H1 (cell line): ENCODE measurements around the gene MBD3. TPM values are rescaled to one million over a fixed set of nuclear protein-coding genes. Genes with fewer than 3 reads are reported as not detected.

Experiments
- CTCF ChIA-PET: fragments of 300-600 bp; sonication (Branson Sonifier 250); formaldehyde crosslinking; loops from one replicate; lab custom pipeline; 2021; ENCODE audit not compliant: partially characterized antibody; lab: Charles Lee
- POLR2A ChIA-PET: fragments of 300-600 bp; sonication (Branson Sonifier 250); formaldehyde crosslinking; loops from one replicate; lab custom pipeline; 2021; ENCODE audit warnings: inconsistent platforms; ENCODE audit not compliant: partially characterized antibody; lab: Charles Lee
- DNase-seq, 2 experiments: peaks; one replicate each; pipeline versions ENCODE4 v3.0.0 to v3.0.0-alpha.2; 2010 to 2022; ENCODE audit warnings: low spot score in 2 of 2, low read depth in 1 of 2, mixed read lengths in 1 of 2
- FAIRE-seq: peaks from 2 replicates; lab custom pipeline; 2011; peaks lifted over from hg19 to GRCh38; lab: Jason Lieb, UNC
- H2AFZ ChIP-seq: 2 replicates; pipeline ENCODE4 v1.8.1; 2012; ENCODE audit warnings: low read length, inconsistent platforms
- H2AK5ac ChIP-seq: 2 replicates; pipeline ENCODE4 v1.6.1; 2013; ENCODE audit warnings: low read depth, low read length
- H2BK120ac ChIP-seq: replicated peaks from 2 replicates; pipeline ENCODE3; 2013; ENCODE audit warnings: low read depth, low read length, inconsistent platforms
- H2BK12ac ChIP-seq: 2 replicates; pipeline ENCODE4 v1.6.1; 2013; ENCODE audit warnings: low read depth, low read length
- H2BK15ac ChIP-seq: 2 replicates; pipeline ENCODE4 v1.6.1; 2013; ENCODE audit warnings: low read length
- H2BK20ac ChIP-seq: 2 replicates; pipeline ENCODE4 v1.6.1; 2013; ENCODE audit warnings: low read length
- H2BK5ac ChIP-seq: 2 replicates; pipeline ENCODE4 v1.6.1; 2013; ENCODE audit warnings: low read depth, low read length
- H3K14ac ChIP-seq: 2 replicates; pipeline ENCODE4 v1.6.1; 2013; ENCODE audit warnings: inconsistent platforms; ENCODE audit not compliant: insufficient read length
- H3K18ac ChIP-seq: 2 replicates; pipeline ENCODE4 v1.6.1; 2013; ENCODE audit warnings: low read length; ENCODE audit errors: extremely low read depth
- H3K23ac ChIP-seq: 2 replicates; pipeline ENCODE4 v1.6.1; 2013; ENCODE audit warnings: inconsistent platforms; ENCODE audit not compliant: insufficient read length
- H3K23me2 ChIP-seq: 2 replicates; pipeline ENCODE4 v1.6.1; 2013; ENCODE audit warnings: low read depth, low read length
- H3K27ac ChIP-seq: 2 replicates; pipeline ENCODE4 v1.6.1; 2011; ENCODE audit warnings: low read depth, low read length, inconsistent platforms
- H3K27me3 ChIP-seq, 4 experiments: replicated peaks in 1 of 4; 1 replicate in 1 of 4; 2 replicates in 3 of 4; pipeline versions ENCODE4 v1.6.1 to v1.8.1; 2011 to 2013; ENCODE audit warnings: low read length in 3 of 4, mild to moderate bottlenecking in 3 of 4, inconsistent platforms in 2 of 4, mixed read lengths in 2 of 4, moderate library complexity in 1 of 4; ENCODE audit not compliant: control insufficient read depth in 3 of 4, insufficient read depth in 3 of 4; ENCODE audit errors: extremely low read depth in 1 of 4
- H3K36me3 ChIP-seq, 4 experiments: 2 replicates each; pipeline versions ENCODE4 v1.6.1 to v1.8.1; 2011 to 2013; ENCODE audit warnings: mild to moderate bottlenecking in 4 of 4, low read length in 3 of 4, moderate library complexity in 2 of 4, control low read depth in 1 of 4, inconsistent platforms in 1 of 4; ENCODE audit not compliant: insufficient read depth in 4 of 4, control insufficient read depth in 2 of 4
- H3K4ac ChIP-seq: replicated peaks from 2 replicates; pipeline ENCODE3; 2013; ENCODE audit warnings: low read length, low read depth, mixed read lengths, inconsistent platforms; ENCODE audit not compliant: insufficient read length
- H3K4me1 ChIP-seq, 4 experiments: replicated peaks in 1 of 4; 1 replicate in 1 of 4; 2 replicates in 3 of 4; pipeline versions ENCODE4 v1.6.1 to v1.8.1; 2011 to 2013; ENCODE audit warnings: low read length in 3 of 4, inconsistent platforms in 2 of 4, mixed read lengths in 1 of 4; ENCODE audit not compliant: insufficient read depth in 4 of 4, control insufficient read depth in 3 of 4
- H3K4me2 ChIP-seq, 2 experiments: 2 replicates each; pipeline versions ENCODE4 v1.6.1 to v1.8.1; 2011 to 2013; ENCODE audit warnings: low read depth in 2 of 2, low read length in 2 of 2, control low read depth in 1 of 2, inconsistent platforms in 1 of 2, mild to moderate bottlenecking in 1 of 2; ENCODE audit not compliant: insufficient read depth in 1 of 2
- H3K4me3 ChIP-seq, 4 experiments: fragments of 200-600, 300-600 bp in 1 of 4; sonication (generic), shearing (Covaris generic), sonication (Bioruptor Twin) in 1 of 4; 2 replicates each; pipeline versions ENCODE4 v1.5.1 to v1.8.1; 2011 to 2016; ENCODE audit warnings: low read length in 4 of 4, low read depth in 3 of 4, control low read depth in 2 of 4, inconsistent platforms in 2 of 4, mild to moderate bottlenecking in 2 of 4, mixed read lengths in 1 of 4, moderate library complexity in 1 of 4; ENCODE audit not compliant: insufficient read depth in 2 of 4; ENCODE audit errors: extremely low read depth in 1 of 4
- H3K56ac ChIP-seq: replicated peaks from 2 replicates; pipeline ENCODE3; 2013; ENCODE audit warnings: low read depth, mild to moderate bottlenecking, mixed read lengths, low read length, inconsistent platforms; ENCODE audit not compliant: insufficient read length
- H3K79me1 ChIP-seq: 2 replicates; pipeline ENCODE4 v1.6.1; 2013; ENCODE audit warnings: low read depth, low read length, control low read depth
- H3K79me2 ChIP-seq, 2 experiments: 2 replicates each; pipeline versions ENCODE4 v1.6.1 to v1.8.1; 2012 to 2013; ENCODE audit warnings: low read length in 2 of 2, mild to moderate bottlenecking in 2 of 2, inconsistent platforms in 1 of 2; ENCODE audit not compliant: insufficient read depth in 2 of 2, control insufficient read depth in 1 of 2
- H3K9ac ChIP-seq, 4 experiments: replicated peaks in 1 of 4; 1 replicate in 1 of 4; 2 replicates in 3 of 4; pipeline versions ENCODE4 v1.6.1 to v1.8.1; 2011 to 2013; ENCODE audit warnings: low read depth in 3 of 4, low read length in 3 of 4, control low read depth in 2 of 4, mild to moderate bottlenecking in 2 of 4, moderate library complexity in 2 of 4, inconsistent platforms in 1 of 4; ENCODE audit errors: extremely low read depth in 1 of 4
- H3K9me3 ChIP-seq, 2 experiments: 2 replicates each; pipeline versions ENCODE4 v1.6.1 to v1.8.1; 2012 to 2013; ENCODE audit warnings: mild to moderate bottlenecking in 2 of 2, moderate library complexity in 2 of 2, control low read depth in 1 of 2, inconsistent platforms in 1 of 2, low read depth in 1 of 2, low read length in 1 of 2, mixed read lengths in 1 of 2; ENCODE audit not compliant: insufficient read depth in 2 of 2
- H4K20me1 ChIP-seq, 2 experiments: replicated peaks in 1 of 2; 2 replicates each; pipeline versions ENCODE3 to v1.8.1; 2011 to 2013; ENCODE audit warnings: inconsistent platforms in 2 of 2, low read length in 2 of 2, mild to moderate bottlenecking in 1 of 2; ENCODE audit not compliant: insufficient read depth in 2 of 2, control insufficient read depth in 1 of 2
- H4K5ac ChIP-seq: 2 replicates; pipeline ENCODE4 v1.6.1; 2013; ENCODE audit warnings: low read length, low read depth, mixed read lengths, inconsistent platforms; ENCODE audit not compliant: insufficient read length
- H4K8ac ChIP-seq: 2 replicates; pipeline ENCODE4 v1.8.0; 2013; ENCODE audit warnings: mild to moderate bottlenecking, moderate library complexity, low read length, inconsistent platforms; ENCODE audit not compliant: insufficient read depth; ENCODE audit errors: extremely low read depth
- H4K91ac ChIP-seq: replicated peaks from 2 replicates; pipeline ENCODE3; 2013; ENCODE audit warnings: low read length, mixed read lengths, inconsistent platforms; ENCODE audit not compliant: insufficient read length
- BCL11A ChIP-seq, 2 experiments: IDR thresholded peaks; one replicate each; pipeline ENCODE4 v1.6.1; 2011; ENCODE audit warnings: low read depth in 2 of 2, low read length in 2 of 2, mild to moderate bottlenecking in 2 of 2
- SP1 ChIP-seq: IDR thresholded peaks from 2 replicates; pipeline ENCODE4 v1.6.1; 2011; ENCODE audit warnings: low read depth, low read length
- TAF1 ChIP-seq: IDR thresholded peaks from 2 replicates; pipeline ENCODE4 v1.6.1; 2011; ENCODE audit warnings: mild to moderate bottlenecking, low read depth, low read length
- WGBS, 2 experiments: shearing (Covaris generic) in 1 of 2; methylation state at CpG; one replicate each; pipeline versions ENCODE4 v1.1.6 to v1.1.7; 2013 to 2015; ENCODE audit warnings: low lambda C conversion rate in 2 of 2, mixed read lengths in 2 of 2, inconsistent platforms in 1 of 2, low coverage in 1 of 2, missing lambda C conversion rate in 1 of 2; ENCODE audit not compliant: insufficient replicate concordance in 2 of 2, insufficient coverage in 1 of 2, insufficient read length in 1 of 2; ENCODE audit errors: extremely low coverage in 1 of 2, missing lambda C conversion rate in 1 of 2; 5-methylcytosine and 5-hydroxymethylcytosine counted together
- polyA plus RNA-seq, 7 experiments: library from polyadenylated mRNA; depleted of rRNA in 3 of 7; stranded (reverse) in 5 of 7; unstranded in 2 of 7; fragments of >200 nt in 5 of 7; fragments of 200-250 nt in 2 of 7; gene quantifications; 1 replicate in 5 of 7; 2 replicates in 1 of 7; 4 replicates in 1 of 7; pipeline versions ENCODE4 v1.2.1 to v1.2.3, GENCODE V29; 2011 to 2013; ENCODE audit warnings: missing spikeins in 2 of 7, mixed read lengths in 2 of 7
- total RNA-seq: library from RNA; stranded (reverse); fragmentation: NEBNext Ultra II Directional; extraction: Animal tissue kit (Norgen Biotek cat#: 25700); gene quantifications from 2 replicates; pipeline ENCODE4 v1.2.1, GENCODE V29; 2021

The MBD3 gene
- total and polyA plus RNA-seq, 2 of the 8 experiments (the other 6 are each of a cell fraction or from before 2014, with no cell fraction given), result 88.2 to 110 TPM

DNA sequence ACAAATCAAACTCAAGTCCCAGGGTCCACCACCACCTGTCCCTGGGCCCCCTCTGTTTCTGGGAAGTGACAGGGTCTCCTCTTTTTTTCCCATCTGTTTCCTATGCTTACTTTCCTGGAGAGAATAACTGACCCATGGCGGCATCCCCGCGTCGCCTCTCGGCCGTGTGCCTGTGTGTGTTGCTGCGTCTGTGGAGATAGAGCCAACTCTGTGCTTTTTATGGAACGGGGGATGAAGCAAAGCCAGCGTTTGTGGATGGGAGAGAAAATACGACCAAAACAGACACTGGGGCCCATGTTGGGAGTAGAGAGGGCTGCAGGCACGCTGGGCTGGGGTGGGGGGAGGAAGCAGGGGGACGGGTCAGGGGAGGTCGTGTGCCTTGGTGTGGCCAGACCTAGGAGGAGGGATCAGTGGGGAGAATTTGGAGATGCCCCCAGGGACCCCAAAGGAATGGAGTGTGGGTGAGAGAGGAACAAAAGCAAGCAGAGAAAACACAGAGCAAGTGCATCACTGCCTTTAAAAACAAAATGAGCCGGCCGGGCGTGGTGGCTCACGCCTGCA lies 52.2 kb downstream of the MBD3 start:
- POLR2A ChIA-PET, result no interaction called here
- Histone ChIP-seq H3K4me2 (no peak overlapping the region; a peak in 1 of 4 replicates), H3K27me3 (no peaks in the 10 kb centered on the region), H3K14ac (no peak overlapping the region), H4K20me1 (peaks cover 0 to 2% of the 10 kb centered on the region in 2 experiments), H2BK12ac (no peak overlapping the region), H3K79me1 (no peaks in the 10 kb centered on the region), H3K9ac (0 out of 7 replicates have a peak overlapping the region, but pooled peaks of 1 of the 4 experiments have one; percentile 37), H3K4me3 (no peak overlapping the region), H3K23ac (no peak overlapping the region), H2BK120ac (no peak overlapping the region), H3K23me2 (no peaks in the 10 kb centered on the region), H2AK5ac (no peak overlapping the region), H4K91ac (no peak overlapping the region), H3K36me3 (no peaks in the 10 kb centered on the region), H4K5ac (no peak overlapping the region), H3K4ac (no peak overlapping the region), H3K27ac (no peak overlapping the region), H2BK5ac (no peak overlapping the region), H3K79me2 (no peaks in the 10 kb centered on the region), H3K56ac (no peak overlapping the region), H3K9me3 (peaks cover 0 to 3% of the 10 kb centered on the region in 2 experiments; a peak in 1 of 4 replicates), H2BK20ac (no peak overlapping the region), H2BK15ac (no peak overlapping the region), H2AFZ (no peak overlapping the region), H3K4me1 (no peaks in the 10 kb centered on the region; a peak in 1 of 7 replicates), H4K8ac (no peak overlapping the region), H3K18ac (no peak overlapping the region; the same call in 1 of the 2 replicates)
- TF ChIP-seq SP1 (no peak), TAF1 (no peak), BCL11A (IDR thresholded peaks at IDR 0.05; ENCODE audit: low read depth in 2 of 2, low read length in 2 of 2) (no peak)
- 79% methylated on average over 14 of the region's 17 CpGs; no CpG with 5 or more reads in 1 of the 2 experiments for WGBS, 2 experiments
- CTCF ChIA-PET, result interaction anchor here (0.9 to 1.8 kb wide), 2 partner anchors 132 to 235 kb away, joined by 3 to 4 read pairs; no protein-coding TSS in a partner anchor
- DNase-seq (no peak), FAIRE-seq (no peak)
